Activated naive CD8-positive, alpha-beta T cell treated with anti-CD3 and anti-CD28 coated beads, Interleukin-2, amount 10 ng/mL, durations not matched to agents 7 days and 5 days (primary cell): ENCODE results near the gene GLYATL2. TPM values are rescaled to one million over a fixed set of nuclear protein-coding genes. Genes with fewer than 3 reads are reported as not detected.

ENCODE experiments used
- ATAC-seq: fragments of 150-1000 bp; cut with Tn5 transposase; one replicate; pipeline ENCODE4 v1.10.0; 2021; ENCODE audit warnings: low read depth, moderate library complexity
- POLR2A ChIA-PET: fragments of 350-600 bp; sonication (Branson Sonifier 250); formaldehyde crosslinking; loops from one replicate; lab custom pipeline; 2021; ENCODE audit warnings: antibody characterized with exemption; lab: Charles Lee
- DNase-seq: peaks from one replicate; pipeline ENCODE4 v3.0.0; 2021
- H3K27ac Mint-ChIP-seq: one replicate; pipeline ENCODE4 v1.8.0; 2022; ENCODE audit warnings: mild to moderate bottlenecking, mixed read lengths
- H3K27me3 Mint-ChIP-seq: one replicate; pipeline ENCODE4 v1.8.0; 2022; ENCODE audit warnings: mild to moderate bottlenecking, moderate library complexity, mixed read lengths
- H3K36me3 Mint-ChIP-seq: one replicate; pipeline ENCODE4 v1.8.0; 2021; ENCODE audit warnings: mild to moderate bottlenecking, mixed read lengths
- H3K4me1 Mint-ChIP-seq: one replicate; pipeline ENCODE4 v1.8.0; 2021; ENCODE audit warnings: mixed read lengths
- H3K4me3 Mint-ChIP-seq: one replicate; pipeline ENCODE4 v1.8.0; 2022; ENCODE audit warnings: mild to moderate bottlenecking, moderate library complexity, mixed read lengths
- H3K9me3 Mint-ChIP-seq: one replicate; pipeline ENCODE4 v1.8.0; 2021; ENCODE audit warnings: mixed read lengths
- total RNA-seq, 2 experiments: library from RNA; stranded (reverse); gene quantifications; one replicate each; pipeline ENCODE4 v1.2.3, GENCODE V29; 2021

Gene GLYATL2, protein sequence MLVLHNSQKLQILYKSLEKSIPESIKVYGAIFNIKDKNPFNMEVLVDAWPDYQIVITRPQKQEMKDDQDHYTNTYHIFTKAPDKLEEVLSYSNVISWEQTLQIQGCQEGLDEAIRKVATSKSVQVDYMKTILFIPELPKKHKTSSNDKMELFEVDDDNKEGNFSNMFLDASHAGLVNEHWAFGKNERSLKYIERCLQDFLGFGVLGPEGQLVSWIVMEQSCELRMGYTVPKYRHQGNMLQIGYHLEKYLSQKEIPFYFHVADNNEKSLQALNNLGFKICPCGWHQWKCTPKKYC
- not detected for total RNA-seq

DNA sequence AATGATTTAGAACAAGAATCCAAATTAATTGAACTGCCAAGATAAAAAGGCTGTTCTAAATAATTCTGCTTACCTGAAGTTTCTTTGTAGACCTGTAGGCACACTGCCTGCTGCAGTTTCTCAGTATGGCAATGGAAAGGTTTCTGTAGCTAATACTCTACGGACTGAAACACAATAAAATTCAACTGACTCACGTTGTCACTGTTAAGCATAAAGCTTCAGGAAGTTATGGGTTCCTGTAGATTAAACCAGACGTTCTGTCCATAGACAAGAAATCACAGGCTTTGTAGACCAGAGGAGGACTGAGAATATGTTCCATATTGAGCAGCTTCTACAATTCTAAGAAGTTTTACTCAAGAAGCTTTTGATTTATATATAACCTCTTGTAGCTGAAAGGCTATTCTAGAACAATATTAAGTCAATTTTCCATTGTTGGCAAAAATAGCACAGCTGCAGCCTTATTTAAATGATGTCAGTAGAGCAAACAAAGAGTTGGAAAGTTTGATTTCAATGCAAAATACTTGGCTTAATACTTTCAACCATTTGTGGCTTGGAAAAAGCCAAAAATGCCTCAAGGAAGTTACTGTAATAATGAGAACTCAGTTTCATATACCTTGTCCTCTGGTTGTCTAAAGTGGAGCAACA is at the start of gene GLYATL2:
Gene GLYATL2 (minus strand): TSS at position 344 of the 645 bp plus-strand sequence. CDS start 5,092 bp downstream, outside the sequence.
- no peak for DNase-seq
- H3K27ac Mint-ChIP-seq, result no peak within 1 kb of the TSS
- no peak for ATAC-seq
- peaks cover 14% of the 10 kb centered on the region for H3K27me3 Mint-ChIP-seq
- POLR2A ChIA-PET, result no interaction called here
- H3K36me3 Mint-ChIP-seq, result no peaks in the 10 kb centered on the region
- H3K4me1 Mint-ChIP-seq, result no peaks in the 10 kb centered on the region
- no peaks in the 10 kb centered on the region for H3K9me3 Mint-ChIP-seq
- no peak within 1 kb of the TSS for H3K4me3 Mint-ChIP-seq

DNA sequence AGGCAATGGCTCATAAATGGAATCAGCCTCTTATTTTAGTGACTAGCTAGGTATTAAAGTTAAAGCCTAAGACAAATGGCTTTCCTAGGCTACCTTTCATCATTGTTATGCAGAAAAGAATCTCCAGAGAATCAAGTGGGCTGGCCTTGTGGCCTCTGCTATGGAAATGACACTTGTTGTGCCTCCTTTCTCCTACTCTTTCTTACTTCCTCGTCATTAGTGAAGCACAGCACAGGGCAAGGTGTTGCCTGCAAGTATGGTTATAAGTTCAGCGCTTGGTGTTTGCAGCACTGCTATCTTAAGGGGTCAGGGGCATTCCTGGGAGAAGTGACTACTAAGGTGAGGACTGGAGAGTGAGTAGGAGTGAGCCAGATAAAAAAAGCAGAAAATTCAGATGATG is 49.4 kb upstream of the GLYATL2 start:
- no peak overlapping the region for H3K4me3 Mint-ChIP-seq
- H3K9me3 Mint-ChIP-seq, result no peaks in the 10 kb centered on the region
- POLR2A ChIA-PET, result no interaction called here
- ATAC-seq (no peak), DNase-seq (no peak)
- H3K27me3 Mint-ChIP-seq, result peaks cover 10% of the 10 kb centered on the region
- no peak overlapping the region for H3K27ac Mint-ChIP-seq
- no peaks in the 10 kb centered on the region for H3K36me3 Mint-ChIP-seq
- no peaks in the 10 kb centered on the region for H3K4me1 Mint-ChIP-seq

DNA sequence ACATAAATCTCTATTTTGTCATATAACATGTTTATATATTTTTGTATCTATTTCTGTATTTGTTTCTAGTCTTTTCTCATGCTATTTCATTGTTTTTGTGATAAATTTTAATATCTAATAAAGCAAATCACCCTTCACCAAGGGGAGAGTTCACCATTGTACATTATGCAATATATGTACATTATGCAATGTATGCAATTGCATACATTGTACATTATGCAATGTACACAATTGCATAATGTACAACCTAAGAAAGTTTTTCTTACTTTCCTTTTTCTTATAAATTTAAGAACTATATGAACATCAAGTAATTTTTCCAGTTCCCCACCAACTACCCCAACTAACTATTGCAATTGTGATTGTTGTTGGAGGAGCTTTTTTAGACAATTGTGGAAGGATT is 44.1 kb upstream of the GLYATL2 start:
- no peak overlapping the region for H3K4me3 Mint-ChIP-seq
- no peaks in the 10 kb centered on the region for H3K9me3 Mint-ChIP-seq
- H3K36me3 Mint-ChIP-seq, result no peaks in the 10 kb centered on the region

DNA sequence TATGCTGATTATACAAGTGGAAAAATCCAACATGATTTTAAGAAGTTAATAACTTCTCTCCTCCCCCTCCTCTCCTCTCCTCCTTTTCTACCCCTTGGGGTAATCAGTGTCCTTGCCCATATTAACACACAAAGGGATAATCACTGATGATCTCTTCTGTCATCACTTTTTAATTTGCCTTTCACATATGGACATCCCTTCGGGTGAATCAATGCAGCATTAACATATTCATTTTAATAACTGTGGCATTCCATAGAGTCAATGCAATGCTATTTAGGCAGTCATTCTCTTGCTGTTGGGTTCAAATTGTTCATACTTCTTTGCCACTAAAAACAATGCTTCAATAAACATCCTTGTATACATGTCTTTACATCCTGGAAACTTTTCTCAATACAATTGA is 42.9 kb upstream of the GLYATL2 start:
- Mint-ChIP-seq H3K9me3 (no peaks in the 10 kb centered on the region), H3K4me3 (no peak overlapping the region), H3K36me3 (no peaks in the 10 kb centered on the region), H3K27ac (no peak overlapping the region), H3K27me3 (peaks cover 8% of the 10 kb centered on the region), H3K4me1 (no peaks in the 10 kb centered on the region)
- POLR2A ChIA-PET, result no interaction called here
- ATAC-seq (no peak), DNase-seq (no peak)

More for the DNA sequence above, 44.1 kb upstream of the GLYATL2 start:
- ATAC-seq, result no peak
- Mint-ChIP-seq H3K27me3 (peaks cover 8% of the 10 kb centered on the region), H3K4me1 (no peaks in the 10 kb centered on the region), H3K27ac (no peak overlapping the region)
- DNase-seq, result no peak
- POLR2A ChIA-PET, result no interaction called here

DNA sequence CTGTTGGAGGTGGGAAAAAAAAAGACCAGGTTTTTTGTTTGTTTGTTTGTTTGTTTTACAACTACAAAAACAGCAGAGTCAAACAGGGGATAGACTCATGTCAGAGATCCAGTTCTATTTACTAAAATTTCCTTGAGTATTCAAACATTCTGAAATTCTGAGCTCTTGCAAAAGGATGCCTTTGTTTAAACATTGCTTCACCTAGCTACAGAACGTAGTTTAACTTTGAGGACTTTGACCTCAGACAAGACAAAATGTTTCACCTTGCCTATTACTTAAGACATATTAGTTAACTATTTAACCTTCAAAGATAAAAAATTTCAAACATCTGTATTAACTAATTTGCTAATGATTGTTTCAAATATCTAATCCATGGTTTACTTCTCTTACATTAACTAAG is 36.1 kb upstream of the GLYATL2 start:
- Mint-ChIP-seq H3K4me3 (no peak overlapping the region), H3K9me3 (peaks cover 1% of the 10 kb centered on the region), H3K36me3 (no peaks in the 10 kb centered on the region), H3K4me1 (no peaks in the 10 kb centered on the region), H3K27ac (no peak overlapping the region), H3K27me3 (peaks cover 4% of the 10 kb centered on the region)
- ATAC-seq (no peak), DNase-seq (no peak)
- POLR2A ChIA-PET, result no interaction called here

DNA sequence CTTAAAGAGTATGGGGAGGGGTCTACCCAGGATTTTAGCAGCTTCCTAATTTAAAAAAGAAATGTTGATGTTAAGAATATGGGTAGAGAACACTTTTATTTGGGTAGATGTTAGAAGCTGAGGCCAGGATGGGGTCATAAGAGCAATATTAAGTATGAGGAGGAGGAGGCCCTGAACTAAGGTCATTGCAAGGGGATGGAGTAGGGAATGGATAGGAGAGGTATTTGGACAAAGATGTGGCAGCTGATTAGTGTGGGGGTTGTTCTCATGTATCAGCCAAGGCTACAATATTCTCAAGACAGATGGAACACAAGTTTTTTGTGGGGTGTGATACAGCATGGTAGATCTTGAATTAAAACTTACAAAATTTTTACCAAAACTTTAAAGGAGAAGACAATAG is 35.7 kb upstream of the GLYATL2 start:
- H3K4me1 Mint-ChIP-seq, result no peaks in the 10 kb centered on the region
- H3K9me3 Mint-ChIP-seq, result peaks cover 2% of the 10 kb centered on the region
- no peak for DNase-seq
- POLR2A ChIA-PET, result no interaction called here
- no peak overlapping the region for H3K4me3 Mint-ChIP-seq
- no peaks in the 10 kb centered on the region for H3K36me3 Mint-ChIP-seq
- H3K27ac Mint-ChIP-seq, result no peak overlapping the region
- H3K27me3 Mint-ChIP-seq, result peaks cover 4% of the 10 kb centered on the region
- no peak for ATAC-seq

DNA sequence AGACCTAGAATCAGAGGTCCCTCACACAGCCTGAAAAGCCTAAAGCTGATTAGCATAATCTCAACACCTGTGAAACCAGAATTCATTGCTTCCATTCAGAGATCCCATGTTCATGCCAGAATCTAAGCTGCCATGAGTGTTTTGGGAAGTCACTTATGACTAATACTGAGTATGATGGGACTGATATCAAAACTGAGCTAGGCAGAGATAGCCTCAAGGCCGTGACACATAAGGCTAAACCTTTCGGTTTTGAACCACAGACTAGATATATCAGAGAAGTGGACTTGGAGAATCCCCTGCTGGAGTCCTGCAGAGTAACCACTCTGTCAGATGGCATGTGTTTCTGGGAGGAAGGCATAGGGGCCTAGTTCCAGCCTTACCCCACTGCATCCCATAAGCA is 23.1 kb upstream of the GLYATL2 start:
- H3K27me3 Mint-ChIP-seq, result no peaks in the 10 kb centered on the region
- no peak overlapping the region for H3K27ac Mint-ChIP-seq
- no peaks in the 10 kb centered on the region for H3K4me1 Mint-ChIP-seq
- ATAC-seq (no peak), DNase-seq (no peak)
- no peaks in the 10 kb centered on the region for H3K36me3 Mint-ChIP-seq
- no peak overlapping the region for H3K4me3 Mint-ChIP-seq
- H3K9me3 Mint-ChIP-seq, result no peaks in the 10 kb centered on the region
- POLR2A ChIA-PET, result no interaction called here

DNA sequence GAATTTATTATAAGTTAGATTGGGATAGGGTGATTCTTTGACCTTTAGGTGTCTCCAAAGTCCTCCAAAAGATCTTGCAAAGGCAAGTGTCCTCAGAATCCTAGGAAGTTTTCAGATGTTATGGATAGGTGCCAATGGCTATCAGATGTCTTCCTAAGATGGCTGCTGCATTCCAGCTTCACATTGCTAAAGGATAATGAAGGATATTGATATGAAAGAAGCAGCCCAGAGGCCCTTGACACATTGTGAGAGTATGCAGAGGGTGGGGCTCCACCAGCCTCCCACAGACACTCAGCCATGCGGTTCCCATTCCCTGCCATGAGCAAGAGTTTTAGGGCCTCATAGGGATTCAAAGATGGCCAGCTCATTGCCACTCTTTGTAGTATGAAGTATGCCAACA is 22.3 kb upstream of the GLYATL2 start:
- POLR2A ChIA-PET, result no interaction called here
- no peak overlapping the region for H3K4me3 Mint-ChIP-seq
- no peaks in the 10 kb centered on the region for H3K36me3 Mint-ChIP-seq
- no peak overlapping the region for H3K27ac Mint-ChIP-seq
- DNase-seq, result no peak
- H3K27me3 Mint-ChIP-seq, result no peaks in the 10 kb centered on the region
- H3K9me3 Mint-ChIP-seq, result peaks cover 1% of the 10 kb centered on the region
- no peaks in the 10 kb centered on the region for H3K4me1 Mint-ChIP-seq
- no peak for ATAC-seq

DNA sequence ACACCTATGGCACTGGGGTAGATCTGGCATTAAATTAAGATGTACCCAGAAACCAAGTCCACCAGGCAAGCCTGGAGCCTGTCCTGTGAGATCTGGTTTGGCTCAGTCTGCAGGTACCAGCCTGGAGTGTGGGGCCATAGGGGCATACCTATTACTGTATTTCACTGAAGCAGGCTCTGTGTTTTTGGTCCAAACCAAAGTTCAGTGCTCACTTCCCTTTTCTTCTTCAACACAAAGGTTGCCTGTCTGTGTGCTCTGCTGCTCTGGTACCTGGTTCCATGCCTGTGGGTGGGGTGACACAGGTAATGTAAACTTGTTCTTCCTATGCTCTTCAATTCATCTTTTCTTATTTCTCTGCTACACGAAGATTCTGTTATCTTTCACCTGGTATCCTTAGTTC is 19.8 kb upstream of the GLYATL2 start:
- no peaks in the 10 kb centered on the region for H3K36me3 Mint-ChIP-seq
- H3K27me3 Mint-ChIP-seq, result no peaks in the 10 kb centered on the region
- ATAC-seq, result no peak
- POLR2A ChIA-PET, result no interaction called here
- H3K9me3 Mint-ChIP-seq, result peaks cover 1% of the 10 kb centered on the region
- H3K4me1 Mint-ChIP-seq, result no peaks in the 10 kb centered on the region
- no peak for DNase-seq
- H3K4me3 Mint-ChIP-seq, result no peak overlapping the region
- no peak overlapping the region for H3K27ac Mint-ChIP-seq

DNA sequence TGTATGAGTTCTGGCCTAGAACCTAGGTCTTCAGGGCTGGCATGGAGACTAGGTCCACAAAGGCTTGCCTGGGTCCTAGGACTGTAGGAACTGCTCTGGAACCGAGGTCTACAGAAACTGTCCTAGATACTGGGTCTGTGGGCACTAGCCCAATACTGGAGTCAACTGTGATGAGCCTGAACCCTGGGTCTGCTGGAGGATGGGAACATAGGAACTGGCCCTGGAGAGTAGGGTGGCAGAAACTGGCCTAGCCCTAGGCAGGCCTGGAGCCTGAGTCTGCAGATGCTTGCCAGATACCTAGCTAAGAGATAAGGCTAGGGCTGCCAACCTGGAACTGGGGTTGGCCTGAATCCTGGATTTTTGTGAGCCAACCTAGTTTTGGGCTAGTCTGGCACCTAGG is 19.2 kb upstream of the GLYATL2 start:
- no peak overlapping the region for H3K4me3 Mint-ChIP-seq
- H3K9me3 Mint-ChIP-seq, result peaks cover 1% of the 10 kb centered on the region
- DNase-seq (no peak), ATAC-seq (no peak)
- no peaks in the 10 kb centered on the region for H3K4me1 Mint-ChIP-seq
- H3K27me3 Mint-ChIP-seq, result peaks cover 3% of the 10 kb centered on the region
- POLR2A ChIA-PET, result no interaction called here
- no peak overlapping the region for H3K27ac Mint-ChIP-seq
- no peaks in the 10 kb centered on the region for H3K36me3 Mint-ChIP-seq

DNA sequence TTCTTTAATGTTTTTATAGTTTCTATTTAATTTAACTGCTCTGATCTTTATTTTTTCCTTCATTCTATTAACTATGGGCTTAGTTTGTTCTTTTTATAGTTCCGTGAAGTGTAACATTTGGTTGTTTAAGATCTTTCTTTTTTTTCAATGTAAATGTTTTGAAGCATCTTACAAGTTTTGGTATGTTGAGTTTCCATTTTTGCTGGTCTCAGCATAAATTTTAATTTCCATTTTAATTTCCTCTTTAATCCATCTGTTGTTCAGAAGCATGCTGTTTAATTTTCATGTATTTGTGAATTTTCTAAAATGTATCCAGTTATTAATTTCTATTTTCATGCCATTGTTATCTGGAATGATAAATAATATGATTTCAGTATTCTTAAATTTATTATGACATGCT is 17.0 kb upstream of the GLYATL2 start:
- no peak for ATAC-seq
- H3K4me1 Mint-ChIP-seq, result no peaks in the 10 kb centered on the region

DNA sequence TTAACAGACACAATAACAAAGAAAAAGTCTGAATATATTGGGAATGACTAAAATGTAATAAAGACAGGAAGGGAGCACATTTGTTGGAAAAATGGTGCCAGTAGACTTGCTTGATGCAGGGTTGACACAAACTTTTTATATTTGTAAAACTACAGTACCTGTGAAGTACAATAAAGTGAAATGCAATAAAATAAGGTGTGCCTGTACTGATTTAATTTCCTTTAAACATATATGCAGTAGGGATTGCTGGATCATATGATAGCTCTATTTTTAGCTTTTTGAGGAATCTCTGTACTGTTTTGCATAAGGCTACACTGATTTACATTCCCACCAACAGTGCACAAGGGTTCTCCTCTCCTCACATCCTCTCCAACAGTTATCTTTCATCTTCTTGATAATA is 12.3 kb upstream of the GLYATL2 start:
- Mint-ChIP-seq H3K4me3 (no peak overlapping the region), H3K9me3 (no peaks in the 10 kb centered on the region), H3K4me1 (no peaks in the 10 kb centered on the region), H3K27ac (no peak overlapping the region), H3K27me3 (peaks cover 3% of the 10 kb centered on the region), H3K36me3 (no peaks in the 10 kb centered on the region)
- ATAC-seq (no peak), DNase-seq (no peak)
- POLR2A ChIA-PET, result no interaction called here

More for the DNA sequence above, 17.0 kb upstream of the GLYATL2 start:
- H3K9me3 Mint-ChIP-seq, result peaks cover 1% of the 10 kb centered on the region
- DNase-seq, result no peak
- no peak overlapping the region for H3K4me3 Mint-ChIP-seq
- POLR2A ChIA-PET, result no interaction called here
- H3K27me3 Mint-ChIP-seq, result peaks cover 3% of the 10 kb centered on the region
- no peaks in the 10 kb centered on the region for H3K36me3 Mint-ChIP-seq
- H3K27ac Mint-ChIP-seq, result no peak overlapping the region

DNA sequence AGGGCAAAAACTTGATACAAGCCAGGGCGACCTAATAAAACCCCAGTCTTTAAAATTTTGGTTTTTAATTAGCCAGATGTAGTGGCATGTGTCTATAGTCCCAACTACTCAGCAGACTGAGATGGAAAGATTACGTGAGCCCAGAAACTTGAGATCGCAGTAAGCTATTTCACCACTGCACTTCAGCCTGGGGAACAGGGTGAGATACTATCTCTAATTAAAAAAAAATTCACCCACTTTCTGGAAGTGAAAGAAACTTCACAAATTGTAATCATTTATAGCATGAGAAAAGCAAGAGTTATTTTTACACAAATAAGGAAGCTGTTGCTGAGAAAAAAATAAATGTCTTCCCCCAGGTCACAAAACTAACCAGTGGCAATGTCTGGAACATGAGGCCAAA is 882 bp upstream of the GLYATL2 start:
- Mint-ChIP-seq H3K4me1 (no peaks in the 10 kb centered on the region), H3K4me3 (no peak overlapping the region), H3K36me3 (no peaks in the 10 kb centered on the region), H3K27me3 (peaks cover 14% of the 10 kb centered on the region), H3K27ac (no peak overlapping the region), H3K9me3 (no peaks in the 10 kb centered on the region)
- POLR2A ChIA-PET, result no interaction called here
- DNase-seq (no peak), ATAC-seq (no peak)

DNA sequence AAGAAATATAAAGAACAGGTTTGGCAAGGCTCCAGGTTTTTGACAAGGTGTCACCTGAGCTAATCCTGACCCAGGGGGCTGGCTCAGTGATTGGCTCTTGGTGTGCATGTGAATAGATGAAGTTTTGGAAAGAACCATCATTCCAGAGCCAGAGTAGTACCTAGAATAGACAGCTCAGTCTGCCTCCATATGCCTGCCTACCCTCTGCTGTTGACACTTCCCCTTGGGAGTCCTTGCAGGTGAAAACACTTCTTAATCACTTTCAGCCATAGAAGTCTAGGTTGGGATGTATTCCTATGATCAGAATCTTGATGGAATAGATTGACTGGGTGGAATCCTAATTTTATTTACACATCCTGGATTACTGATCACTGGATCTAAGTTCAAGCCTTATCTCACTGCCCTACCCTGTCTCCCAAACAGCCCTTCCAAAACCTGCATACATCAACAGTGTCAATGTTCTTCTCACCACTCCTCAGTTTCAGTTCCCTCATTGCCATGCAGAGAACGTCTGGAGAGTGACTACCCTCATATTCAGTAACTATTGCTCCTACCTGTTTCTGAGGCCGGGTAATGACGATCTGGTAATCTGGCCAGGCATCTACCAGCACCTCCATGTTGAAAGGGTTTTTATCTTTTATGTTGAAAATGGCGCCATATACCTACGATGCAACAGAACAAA is 6.7 kb downstream of the GLYATL2 start:
- H3K4me3 Mint-ChIP-seq, result no peak overlapping the region
- no peak for ATAC-seq
- H3K9me3 Mint-ChIP-seq, result no peaks in the 10 kb centered on the region
- POLR2A ChIA-PET, result no interaction called here
- H3K27me3 Mint-ChIP-seq, result peaks cover under 1% of the 10 kb centered on the region
- no peak overlapping the region for H3K27ac Mint-ChIP-seq
- no peak for DNase-seq
- H3K4me1 Mint-ChIP-seq, result no peaks in the 10 kb centered on the region
- no peaks in the 10 kb centered on the region for H3K36me3 Mint-ChIP-seq
